NCI-H69 (cell line): ENCODE results near the gene TM9SF3.

Experiments used
- DNase-seq: peaks from one replicate; lab custom pipeline; 2025; lab: John Stamatoyannopoulos, UW

The TM9SF3 gene

GRCh38 chr10:96586419-96587263, at the start of gene TM9SF3:
TM9SF3 (minus strand) TSS chr10:96587012; CDS start chr10:96586835, 177 bp downstream.
- DNase-seq, result peak; percentile 89

DNA sequence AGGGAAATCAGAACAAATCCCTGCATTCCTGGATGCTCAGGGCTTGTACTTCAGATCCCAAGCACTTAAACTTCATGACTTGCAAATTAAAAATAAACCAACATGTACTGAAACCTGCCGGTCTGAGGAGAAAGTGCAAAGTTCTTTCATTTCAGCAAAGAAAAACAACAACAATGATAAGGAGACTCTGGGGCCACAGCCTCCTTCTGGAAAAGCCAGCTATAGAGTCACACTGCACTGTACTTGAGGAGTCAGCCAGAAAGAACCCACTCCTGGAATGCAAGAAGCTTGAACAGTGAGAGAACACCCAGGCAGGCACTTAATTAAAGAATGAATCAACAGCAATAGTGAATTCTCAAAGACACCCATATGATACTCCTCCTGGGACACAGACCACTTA, 49.7 kb upstream of the TM9SF3 start:
- DNase-seq, result no peak

DNA sequence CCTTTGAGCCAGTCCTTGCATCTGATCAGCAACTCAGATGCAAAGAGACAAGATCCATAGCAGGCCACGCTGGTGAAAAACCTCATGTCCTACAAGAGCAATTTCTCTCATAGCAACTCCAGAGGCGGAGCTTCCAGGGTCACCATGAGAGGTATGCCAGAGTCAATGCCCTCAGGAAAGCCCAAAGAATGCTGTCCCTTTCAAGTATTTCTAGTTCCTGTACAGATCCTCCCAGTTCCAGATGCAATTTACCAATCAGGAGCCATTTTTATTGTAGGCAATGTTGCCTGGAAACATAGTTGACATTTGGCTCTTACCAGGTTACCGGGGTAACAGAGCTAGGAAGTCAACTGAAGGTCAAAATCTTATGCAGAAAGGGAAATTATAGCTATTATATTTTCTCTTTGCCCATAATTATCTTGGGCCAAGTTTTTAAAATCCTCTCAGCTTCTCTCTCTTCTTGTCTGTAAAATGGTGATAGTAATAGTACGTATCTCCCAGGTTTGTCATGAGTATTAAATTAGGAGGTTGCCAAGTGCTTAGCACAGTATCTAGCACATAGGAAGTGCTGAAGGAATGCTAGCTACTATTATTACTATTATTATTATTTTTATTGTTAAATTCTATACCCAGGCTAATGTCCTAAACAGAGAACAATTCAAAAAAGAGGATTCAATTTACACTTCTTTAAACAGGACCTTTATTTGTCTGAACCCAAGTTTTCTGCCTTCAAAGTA, 46.3 kb upstream of the TM9SF3 start:
- DNase-seq, result peak; percentile 59

- no peak for DNase-seq
Measured at GRCh38 chr10:96627292-96627691, 40.5 kb upstream of the TM9SF3 start.

- DNase-seq, result peak; percentile 23
Measured at GRCh38 chr10:96626795-96627194, 40.0 kb upstream of the TM9SF3 start.

DNA sequence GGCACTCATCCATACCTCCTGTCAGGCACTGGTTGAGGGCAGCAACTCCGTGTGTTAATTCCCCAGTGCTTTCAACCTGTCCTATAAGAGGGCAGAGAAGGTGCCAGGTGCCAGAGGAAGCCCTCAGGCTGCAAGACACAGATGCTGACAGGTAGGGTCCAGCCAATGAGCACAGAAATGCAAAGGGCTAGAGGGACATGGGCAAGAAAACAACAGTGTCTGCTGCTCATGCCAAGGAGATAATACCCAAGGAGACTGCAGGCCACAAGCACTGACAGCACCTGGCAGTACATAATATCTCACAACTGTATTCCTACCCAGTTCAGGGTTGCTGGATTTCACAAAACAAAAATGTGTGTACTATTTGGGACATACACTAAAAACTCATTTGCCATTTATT, 38.4 kb upstream of the TM9SF3 start:
- DNase-seq, result no peak

DNA sequence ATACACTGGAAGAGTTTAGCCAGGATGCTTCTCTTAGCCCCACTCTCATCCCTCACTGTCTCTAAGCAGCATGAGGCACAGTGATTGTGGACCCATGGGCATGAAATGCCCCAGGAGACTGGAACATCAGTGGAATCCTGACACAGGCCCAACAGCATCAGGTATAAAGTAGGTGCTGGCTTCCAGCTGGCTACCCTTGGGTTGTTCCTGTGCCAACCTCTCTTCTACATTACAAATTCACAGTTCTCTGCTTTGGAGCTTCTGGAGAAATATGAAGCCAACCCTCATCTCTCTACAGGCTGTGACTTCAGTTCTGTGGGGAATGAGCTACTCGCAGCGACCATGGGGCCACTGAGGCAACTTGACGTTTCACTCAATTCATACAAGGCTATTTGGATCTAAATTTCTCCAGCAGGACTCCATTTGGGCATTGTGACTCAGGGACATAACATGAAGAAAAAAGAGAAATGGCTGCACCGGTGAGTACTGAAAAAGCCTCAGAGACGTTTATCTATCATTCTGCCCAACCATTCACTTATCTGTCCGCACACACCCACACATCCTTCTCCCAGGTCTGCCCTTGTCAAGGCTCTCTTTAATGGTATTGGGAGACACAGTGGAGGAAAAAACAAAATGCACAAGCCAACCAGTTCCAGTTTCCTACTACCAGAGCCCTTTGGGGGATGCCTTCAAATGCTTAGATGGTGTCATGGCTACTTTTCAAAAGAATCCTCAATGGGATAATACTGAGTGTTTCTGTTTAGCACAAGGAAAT, 35.4 kb upstream of the TM9SF3 start:
- no peak for DNase-seq

- DNase-seq, result no peak
Measured at GRCh38 chr10:96619796-96620773, 33.3 kb upstream of the TM9SF3 start.

GRCh38 chr10:96619120-96619519, 32.3 kb upstream of the TM9SF3 start:
- peak; percentile 39 for DNase-seq

DNA sequence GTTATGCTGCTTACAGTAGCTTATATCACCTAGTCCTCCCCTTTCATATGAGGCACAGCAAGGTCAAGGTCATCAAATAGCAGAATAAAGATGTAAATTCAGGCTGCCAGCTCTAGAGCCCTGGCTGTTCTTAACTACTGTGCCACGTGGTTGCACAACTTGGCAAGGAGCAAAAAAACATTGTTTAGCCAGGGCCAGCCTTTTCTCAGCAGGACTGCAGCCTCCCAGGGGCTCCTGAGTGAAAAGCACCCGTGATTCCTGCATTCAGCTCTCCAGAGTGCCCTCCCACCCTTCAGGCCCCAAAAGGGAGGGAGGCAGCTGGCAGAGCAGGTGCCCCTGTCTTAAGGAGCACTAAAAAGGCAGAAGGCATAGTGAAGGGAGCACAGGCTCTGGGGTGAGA, 31.8 kb upstream of the TM9SF3 start:
- DNase-seq, result peak; percentile 91

- peak; percentile 84 for DNase-seq
Measured at GRCh38 chr10:96616961-96617360, 30.1 kb upstream of the TM9SF3 start.

- DNase-seq, result peak; percentile 95
Measured at GRCh38 chr10:96614515-96614914, 27.7 kb upstream of the TM9SF3 start.

GRCh38 chr10:96613576-96613975, 26.8 kb upstream of the TM9SF3 start:
- peak; percentile 4 for DNase-seq

DNA sequence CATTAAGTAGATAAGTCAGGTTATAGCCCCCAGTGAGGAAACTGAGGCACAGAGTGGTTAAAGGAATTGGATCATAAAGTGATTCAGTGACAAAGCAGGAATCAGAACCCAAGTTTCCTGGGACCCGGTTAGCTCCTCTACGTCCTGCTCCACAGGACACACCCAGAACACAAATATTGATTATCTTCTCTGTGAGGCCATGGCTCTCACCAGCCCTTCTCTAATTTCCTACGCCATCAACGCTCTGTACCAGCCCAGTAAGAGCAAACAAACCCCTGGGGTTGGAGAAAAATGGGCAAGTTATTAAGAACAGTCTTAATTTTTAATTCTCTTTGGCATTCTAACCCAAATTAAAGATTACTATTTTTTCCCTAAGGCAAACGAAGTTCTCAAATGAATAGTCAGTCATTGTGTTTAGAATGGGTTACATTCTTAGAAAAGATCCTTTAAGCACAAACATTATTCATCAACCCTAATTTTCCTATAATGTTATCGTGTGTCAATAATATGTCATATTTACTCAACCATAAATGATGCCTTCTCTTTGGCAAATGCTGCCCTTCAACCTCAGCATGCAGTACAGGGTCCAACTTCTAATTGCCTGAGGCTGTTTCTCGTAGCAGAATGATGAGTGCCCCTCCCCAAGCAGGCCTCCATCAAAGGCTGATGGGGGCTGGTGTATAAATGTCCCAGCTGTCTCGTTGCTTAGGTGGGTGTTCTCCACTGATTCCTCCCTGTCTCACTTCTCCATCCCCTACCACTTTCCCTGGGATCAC, 25.4 kb upstream of the TM9SF3 start:
- peak; percentile 94 for DNase-seq

GRCh38 chr10:96610817-96611216, 24.0 kb upstream of the TM9SF3 start:
- DNase-seq, result peak; percentile 4

GRCh38 chr10:96609510-96609909, 22.7 kb upstream of the TM9SF3 start:
- peak; percentile 39 for DNase-seq

- DNase-seq, result no peak
Measured at GRCh38 chr10:96608805-96609204, 22.0 kb upstream of the TM9SF3 start.

DNA sequence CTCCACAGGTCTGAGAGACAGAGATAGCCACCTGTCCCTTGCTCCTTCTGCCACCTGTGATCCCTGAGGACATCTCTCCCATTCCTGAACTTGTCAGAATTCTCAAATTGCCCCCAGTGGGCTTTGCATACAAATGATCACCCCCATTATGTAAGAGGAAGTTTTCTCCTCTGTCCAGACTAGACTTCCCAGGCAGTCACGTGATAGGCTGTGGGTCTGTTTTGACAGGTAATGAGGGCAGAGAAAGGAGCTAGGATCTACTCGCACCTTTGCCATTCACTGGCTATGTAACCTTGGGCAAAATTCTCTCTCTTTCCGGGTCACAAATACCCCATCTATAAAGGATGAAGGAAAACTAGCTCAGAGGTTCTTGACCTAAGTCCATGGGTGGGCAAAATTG, 21.4 kb upstream of the TM9SF3 start:
- DNase-seq, result no peak

GRCh38 chr10:96606946-96607345, 20.1 kb upstream of the TM9SF3 start:
- DNase-seq, result no peak

DNA sequence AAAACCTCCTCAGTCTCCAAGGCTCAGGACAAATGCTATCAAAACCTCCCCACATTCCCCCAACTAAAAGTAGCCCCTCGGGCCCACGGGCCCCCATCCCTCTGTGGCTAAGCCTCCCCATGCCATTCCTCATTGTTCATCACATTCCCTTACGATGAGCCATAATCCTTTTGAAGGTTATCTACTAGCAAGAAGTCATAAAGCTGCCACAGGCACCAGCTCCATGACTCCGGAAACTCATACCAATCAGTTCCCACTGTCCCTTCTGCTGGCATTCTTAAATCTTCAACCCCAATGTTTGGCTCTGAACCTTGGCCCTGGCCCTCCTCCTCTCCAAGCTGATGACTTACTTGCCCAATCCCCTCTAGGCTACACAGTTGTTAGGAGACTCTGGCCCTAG, 19.4 kb upstream of the TM9SF3 start:
- DNase-seq, result no peak
